Head of caudate nucleus (tissue), 42 donors: Measurements from ENCODE around the gene CASZ1.

Source experiments
- DNase-seq, 42 donors: peaks; one replicate each; pipeline versions ENCODE4 v3.0.0 to v3.0.0-alpha.2; 2020 to 2021; ENCODE audit warnings: mixed read lengths in 7 of 42
- intact Hi-C: fragments of 100-400 bp; cut with DNase I; formaldehyde crosslinking; loops from one replicate; pipeline ENCODE4 v1.15.0; 2022

The CASZ1 gene

GRCh38 chr1:10764296-10764798 is 32.1 kb downstream of the CASZ1 start:
- DNase-seq = no peak
- intact Hi-C loops = no loop called here

GRCh38 chr1:10762875-10763274 is 33.6 kb downstream of the CASZ1 start:
- DNase-seq = no peak
- intact Hi-C loops = no loop called here

GRCh38 chr1:10762153-10762523 is 34.3 kb downstream of the CASZ1 start:
- no peak for DNase-seq
- intact Hi-C loops = no loop called here

GRCh38 chr1:10761503-10762152 is 34.8 kb downstream of the CASZ1 start:
- no peak for DNase-seq
- intact Hi-C loops = no loop called here

GRCh38 chr1:10760566-10761502 is 35.6 kb downstream of the CASZ1 start:
- no peak for DNase-seq

GRCh38 chr1:10759413-10760200 is 36.8 kb downstream of the CASZ1 start:
- intact Hi-C loops = no loop called here
- no peak for DNase-seq

More at GRCh38 chr1:10760566-10761502, 35.6 kb downstream of the CASZ1 start:
- intact Hi-C loops = no loop called here

GRCh38 chr1:10756842-10757241 is 39.6 kb downstream of the CASZ1 start:
- no peak for DNase-seq
- intact Hi-C loops = no loop called here

- intact Hi-C loops = no loop called here
- DNase-seq = no peak
These were observed 40.4 kb downstream of the CASZ1 start for GRCh38 chr1:10755970-10756521.

GRCh38 chr1:10754568-10755329 is 41.7 kb downstream of the CASZ1 start:
- no peak for DNase-seq
- intact Hi-C loops = no loop called here

GRCh38 chr1:10753299-10753698 is 43.1 kb downstream of the CASZ1 start:
- intact Hi-C loops = no loop called here
- DNase-seq = no peak

GRCh38 chr1:10751561-10752085 is 44.8 kb downstream of the CASZ1 start:
- intact Hi-C loops = no loop called here
- no peak for DNase-seq

- no peak for DNase-seq
- intact Hi-C loops = no loop called here
These were observed 45.3 kb downstream of the CASZ1 start for GRCh38 chr1:10751160-10751559.

- intact Hi-C loops = no loop called here
- no peak for DNase-seq
These were observed 50.5 kb downstream of the CASZ1 start for GRCh38 chr1:10745886-10746455.

GRCh38 chr1:10745383-10745782 is 51.1 kb downstream of the CASZ1 start:
- intact Hi-C loops = no loop called here
- DNase-seq = no peak

GRCh38 chr1:10744654-10745238 is 51.7 kb downstream of the CASZ1 start:
- DNase-seq = no peak
- intact Hi-C loops = no loop called here

GRCh38 chr1:10744029-10744428 is 52.4 kb downstream of the CASZ1 start:
- intact Hi-C loops = no loop called here
- DNase-seq = no peak

GRCh38 chr1:10741696-10742095 is 54.8 kb downstream of the CASZ1 start:
- no peak for DNase-seq
- intact Hi-C loops = no loop called here

- intact Hi-C loops = no loop called here
- DNase-seq = no peak
These were observed 56.3 kb downstream of the CASZ1 start for GRCh38 chr1:10740123-10740522.
